Loucy (cell line): ENCODE data around the gene VSIG8.

Experiments used
- EZH2phosphoT487 ChIP-seq: fragments of 200-600 bp; IDR thresholded peaks from 2 replicates; pipeline ENCODE4 v1.6.1; 2018; ENCODE audit warnings: antibody characterized with exemption, mild to moderate bottlenecking, moderate library complexity, borderline replicate concordance
- TF ChIP-seq, protein P1 (sequence below): fragments of 200-600 bp; sonication (generic); conservative IDR thresholded peaks from 2 replicates; pipeline ENCODE4 v1.5.1; 2014; ENCODE audit warnings: mild to moderate bottlenecking, antibody characterized with exemption, low read length

DNA sequence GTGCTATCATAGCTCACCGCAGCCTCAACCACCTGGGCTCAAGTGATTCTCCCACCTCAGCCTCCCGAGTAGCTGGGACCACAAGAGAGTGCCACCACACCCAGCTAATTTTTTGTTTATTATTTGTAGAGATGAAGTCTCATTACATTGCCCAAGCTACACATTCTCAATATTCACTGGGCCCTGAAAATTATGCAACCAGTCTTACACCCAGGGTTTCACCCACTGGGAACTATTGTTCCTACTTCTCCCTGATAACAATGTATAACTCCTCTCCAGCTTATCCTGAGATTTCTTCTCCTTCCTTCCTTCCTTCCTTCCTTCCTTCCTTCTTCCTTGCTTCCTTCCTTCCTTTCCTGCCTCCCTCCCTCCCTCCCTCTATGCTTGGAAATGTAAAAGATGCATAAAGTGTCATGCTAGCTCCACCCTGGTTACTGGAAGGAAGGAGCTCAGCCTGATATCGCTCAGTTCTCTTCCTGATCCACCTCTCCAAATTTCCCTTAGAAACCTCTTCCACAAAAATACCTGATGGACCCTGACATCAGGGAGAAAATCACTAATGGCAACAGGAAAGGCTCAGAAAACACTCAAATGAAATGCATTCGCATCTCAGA is 11.2 kb upstream of the VSIG8 start:
- TF ChIP-seq, protein P1, sequence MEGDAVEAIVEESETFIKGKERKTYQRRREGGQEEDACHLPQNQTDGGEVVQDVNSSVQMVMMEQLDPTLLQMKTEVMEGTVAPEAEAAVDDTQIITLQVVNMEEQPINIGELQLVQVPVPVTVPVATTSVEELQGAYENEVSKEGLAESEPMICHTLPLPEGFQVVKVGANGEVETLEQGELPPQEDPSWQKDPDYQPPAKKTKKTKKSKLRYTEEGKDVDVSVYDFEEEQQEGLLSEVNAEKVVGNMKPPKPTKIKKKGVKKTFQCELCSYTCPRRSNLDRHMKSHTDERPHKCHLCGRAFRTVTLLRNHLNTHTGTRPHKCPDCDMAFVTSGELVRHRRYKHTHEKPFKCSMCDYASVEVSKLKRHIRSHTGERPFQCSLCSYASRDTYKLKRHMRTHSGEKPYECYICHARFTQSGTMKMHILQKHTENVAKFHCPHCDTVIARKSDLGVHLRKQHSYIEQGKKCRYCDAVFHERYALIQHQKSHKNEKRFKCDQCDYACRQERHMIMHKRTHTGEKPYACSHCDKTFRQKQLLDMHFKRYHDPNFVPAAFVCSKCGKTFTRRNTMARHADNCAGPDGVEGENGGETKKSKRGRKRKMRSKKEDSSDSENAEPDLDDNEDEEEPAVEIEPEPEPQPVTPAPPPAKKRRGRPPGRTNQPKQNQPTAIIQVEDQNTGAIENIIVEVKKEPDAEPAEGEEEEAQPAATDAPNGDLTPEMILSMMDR, result no peak
- TF ChIP-seq EZH2phosphoT487, result no peak
